Esophagus squamous epithelium (tissue), 5 donors: ENCODE measurements around the gene LUZP1. TPM values are rescaled to one million over a fixed set of nuclear protein-coding genes. Genes with fewer than 3 reads are reported as not detected.

Source experiments
- DNase-seq: peaks from one replicate; lab custom pipeline; 2025; lab: John Stamatoyannopoulos, UW
- H3K27ac ChIP-seq, 4 donors: fragments of 200-600 bp; sonication (generic); one replicate each; pipeline ENCODE4 v1.5.1; 2016 to 2019; ENCODE audit warnings: mild to moderate bottlenecking in 1 of 4
- H3K27me3 ChIP-seq, 4 donors: fragments of 200-600 bp; sonication (generic); 1 replicate in 3 of 4; 2 replicates in 1 of 4; pipeline versions ENCODE4 v1.5.1 to v1.6.0; 2017 to 2021; ENCODE audit warnings: antibody characterized with exemption in 1 of 4
- H3K36me3 ChIP-seq, 3 donors: fragments of 200-600 bp; sonication (generic); one replicate each; pipeline ENCODE4 v1.5.1; 2016 to 2019
- H3K4me1 ChIP-seq, 3 donors: fragments of 200-600 bp; sonication (generic); one replicate each; pipeline ENCODE4 v1.5.1; 2017 to 2019
- H3K4me3 ChIP-seq, 4 donors: fragments of 200-600 bp; sonication (generic); 1 replicate in 3 of 4; 2 replicates in 1 of 4; pipeline ENCODE4 v1.5.1; 2016 to 2019; ENCODE audit warnings: mild to moderate bottlenecking in 2 of 4, moderate library complexity in 1 of 4
- H3K9me3 ChIP-seq, 3 donors: fragments of 200-600 bp; sonication (generic); one replicate each; pipeline ENCODE4 v1.5.1; 2016 to 2019
- CTCF ChIP-seq, 6 experiments: fragments of 450-650 bp in 4 of 6; fragments of 200-600 bp in 2 of 6; sonication (generic) in 2 of 6; IDR thresholded peaks; one replicate each; pipeline ENCODE4 v1.5.1; 2016 to 2019; ENCODE audit warnings: antibody characterized with exemption in 6 of 6, mild to moderate bottlenecking in 4 of 6, moderate library complexity in 4 of 6
- POLR2A ChIP-seq, 4 donors: fragments of 450-650 bp; IDR thresholded peaks; one replicate each; pipeline ENCODE4 v1.6.1; 2017; ENCODE audit warnings: antibody characterized with exemption in 4 of 4, mild to moderate bottlenecking in 4 of 4, moderate library complexity in 3 of 4
- WGBS, 2 donors: methylation state at CpG; one replicate each; pipeline ENCODE4 v1.1.5; 2018; 5-methylcytosine and 5-hydroxymethylcytosine counted together
- intact Hi-C: fragments of 100-400 bp; cut with DNase I; formaldehyde crosslinking; loops from one replicate; pipeline ENCODE4 v1.15.0; 2022
- total RNA-seq, 4 donors: library from RNA; depleted of rRNA; stranded (reverse); fragments of >200 nt; gene quantifications; one replicate each; pipeline ENCODE4 v1.1.0, GENCODE V29; 2016
- donor health status: DM: yes; HTN: yes; CAD: no.

Gene LUZP1
- total RNA-seq, 4 donors from 2014 or later: 16.9 to 18.7 (median 17.9) TPM

GRCh38 chr1:23178950-23179349 lies 10.3 kb upstream of the LUZP1 start:
- Histone ChIP-seq H3K4me3 (no peak overlapping the region), H3K4me1 (peaks cover 0 to 23% (median 5%) of the 10 kb centered on the region in 3 donors), H3K9me3 (no peaks in the 10 kb centered on the region), H3K36me3 (no peaks in the 10 kb centered on the region), H3K27me3 (no peaks in the 10 kb centered on the region), H3K27ac (peak overlapping the region in 2 of 4 donors; percentile 75 to 89)
- no peak for DNase-seq
- TF ChIP-seq POLR2A (IDR thresholded peaks at IDR 0.05): no peak
- TF ChIP-seq CTCF (IDR thresholded peaks at IDR 0.05): peak in 4 of 6 experiments; percentile 23 to 48 (median 32)
- 51 to 59% methylated on average over 5 to 6 of the region's 6 CpGs for WGBS, 2 donors
- intact Hi-C loops: no loop called here

- H3K4me1 ChIP-seq: peaks cover 0 to 23% (median 5%) of the 10 kb centered on the region in 3 donors
- H3K9me3 ChIP-seq: no peaks in the 10 kb centered on the region
- intact Hi-C loops: no loop called here
- 73 to 78% methylated on average over 6 of the region's 6 CpGs for WGBS, 2 donors
- peak overlapping the region in 1 of 4 donors; percentile 77 for H3K4me3 ChIP-seq
- H3K27ac ChIP-seq: peak overlapping the region; percentile 75 to 92 (median 82)
- TF ChIP-seq POLR2A (IDR thresholded peaks at IDR 0.05): no peak
- no peak for TF ChIP-seq CTCF (IDR thresholded peaks at IDR 0.05)
- H3K36me3 ChIP-seq: no peaks in the 10 kb centered on the region
- no peaks in the 10 kb centered on the region for H3K27me3 ChIP-seq
- DNase-seq: no peak
Measured at GRCh38 chr1:23178414-23178813, 9.8 kb upstream of the LUZP1 start.

GRCh38 chr1:23177438-23178380 lies 9.1 kb upstream of the LUZP1 start:
- Histone ChIP-seq H3K9me3 (no peaks in the 10 kb centered on the region), H3K36me3 (no peaks in the 10 kb centered on the region), H3K4me1 (peaks cover 0 to 23% (median 5%) of the 10 kb centered on the region in 3 donors), H3K4me3 (peak overlapping the region; percentile 40 to 77 (median 54)), H3K27ac (peak overlapping the region; percentile 75 to 92 (median 82)), H3K27me3 (no peaks in the 10 kb centered on the region)
- peak; percentile 9 for DNase-seq
- WGBS, 2 donors: 0 to 2% methylated on average over 4 to 28 of the region's 62 CpGs
- TF ChIP-seq CTCF (IDR thresholded peaks at IDR 0.05) (peak in 3 of 6 experiments; percentile 41 to 50 (median 47)), POLR2A (IDR thresholded peaks at IDR 0.05) (peak in 2 of 4 donors; percentile 28 to 43)
- intact Hi-C loops: no loop called here

- no peak for DNase-seq
- Histone ChIP-seq H3K27ac (peak overlapping the region; percentile 75 to 92 (median 82)), H3K4me1 (peaks cover 0 to 24% (median 5%) of the 10 kb centered on the region in 3 donors), H3K9me3 (no peaks in the 10 kb centered on the region), H3K27me3 (no peaks in the 10 kb centered on the region), H3K4me3 (peak overlapping the region; percentile 40 to 77 (median 54)), H3K36me3 (no peaks in the 10 kb centered on the region)
- TF ChIP-seq POLR2A (IDR thresholded peaks at IDR 0.05): no peak
- no peak for TF ChIP-seq CTCF (IDR thresholded peaks at IDR 0.05)
- 38 to 57% methylated on average over 4 to 6 of the region's 10 CpGs for WGBS, 2 donors
- intact Hi-C loops: no loop called here
Measured at GRCh38 chr1:23177031-23177430, 8.4 kb upstream of the LUZP1 start.
